NCI-H1048 (cell line): ENCODE measurements around the gene KIAA1328.
"Not testable (repeated sequence)": the region's sequence is repeated elsewhere in the genome, so short reads cannot be mapped to it uniquely, and the experiment has no call there.

Experiments used
- DNase-seq: peaks from one replicate; lab custom pipeline; 2025; lab: John Stamatoyannopoulos, UW

Gene KIAA1328

DNA sequence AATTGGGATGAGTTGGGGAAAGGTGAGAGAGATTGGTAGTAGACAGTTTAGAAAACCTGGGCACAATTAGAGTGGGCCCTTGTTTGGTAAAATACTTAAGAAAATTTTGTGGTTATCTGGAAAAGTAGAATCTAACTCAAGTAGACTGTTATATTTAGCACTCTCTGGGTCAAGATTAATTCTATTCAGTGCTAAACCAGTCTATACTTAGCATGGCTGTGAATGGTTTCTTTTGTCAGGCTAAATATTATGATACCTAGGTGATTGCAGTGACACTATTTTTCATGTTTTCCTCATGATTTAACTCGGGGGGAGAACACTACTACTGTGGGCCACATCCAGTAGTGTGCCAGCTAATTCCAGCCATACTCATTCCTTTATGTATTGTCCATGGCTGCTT, 58.9 kb downstream of the KIAA1328 start:
- DNase-seq = no peak

GRCh38 chr18:36888778-36889177, 59.9 kb downstream of the KIAA1328 start:
- DNase-seq = no peak

DNA sequence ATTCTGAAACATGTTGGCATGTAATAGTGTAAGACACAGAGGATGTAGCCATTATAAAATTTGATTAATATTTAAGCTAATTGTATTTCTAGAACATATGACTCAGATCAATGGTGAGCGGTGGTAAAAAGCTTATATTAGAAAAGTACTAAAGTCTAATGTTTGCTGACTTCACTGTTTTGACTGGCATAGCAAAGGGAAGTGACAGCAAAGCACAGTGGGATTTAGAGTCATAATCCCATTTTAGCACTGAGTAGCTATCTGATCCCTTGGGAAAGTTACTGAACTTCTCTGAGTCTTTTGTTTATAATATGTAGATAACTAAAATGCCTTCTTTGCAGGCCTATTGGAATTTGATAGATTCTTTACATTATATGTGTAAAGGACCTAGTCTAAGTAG, 60.4 kb downstream of the KIAA1328 start:
- DNase-seq = no peak

DNA sequence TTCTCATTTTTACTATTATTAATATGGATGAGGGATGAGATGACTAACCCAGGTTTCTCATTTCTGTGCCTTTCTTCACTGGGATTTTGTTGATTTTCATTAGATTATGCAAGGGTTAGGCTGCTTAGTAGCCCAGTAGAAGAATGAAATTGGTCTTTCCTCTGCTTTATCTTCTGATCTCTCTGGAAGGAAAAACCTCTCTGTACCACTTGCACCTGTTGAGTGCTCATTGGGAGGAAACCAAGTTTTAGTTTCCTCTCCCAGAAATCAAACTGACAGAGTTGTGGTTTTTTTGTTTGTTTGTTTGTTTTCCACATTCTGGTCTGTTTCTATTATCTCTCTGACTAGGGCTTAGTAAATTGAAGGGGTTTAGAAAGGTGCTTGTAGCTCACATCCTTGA, 60.8 kb downstream of the KIAA1328 start:
- DNase-seq = no peak

DNA sequence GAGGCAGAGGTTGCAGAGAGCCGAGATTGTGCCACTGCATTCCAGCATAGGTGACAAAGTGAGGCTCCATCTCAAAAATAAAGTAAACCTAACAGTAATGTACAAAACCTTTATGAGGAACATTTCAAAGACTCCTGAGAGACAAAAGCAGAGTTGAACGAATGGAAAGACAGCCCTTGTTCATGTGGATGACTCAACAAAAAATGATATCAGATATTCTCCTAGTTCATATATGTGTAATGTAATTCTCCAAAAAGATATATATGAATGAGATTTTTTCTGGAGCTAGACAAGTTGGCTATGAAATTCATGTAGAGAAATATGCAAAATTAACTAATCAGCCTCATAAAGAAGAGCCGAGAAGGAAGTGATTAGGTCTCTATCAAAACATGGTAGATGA, 61.7 kb downstream of the KIAA1328 start:
- no peak for DNase-seq

- DNase-seq = no peak
Observed at GRCh38 chr18:36893227-36893626, 64.3 kb downstream of the KIAA1328 start.

GRCh38 chr18:36895606-36896005, 66.7 kb downstream of the KIAA1328 start:
- DNase-seq = no peak

DNA sequence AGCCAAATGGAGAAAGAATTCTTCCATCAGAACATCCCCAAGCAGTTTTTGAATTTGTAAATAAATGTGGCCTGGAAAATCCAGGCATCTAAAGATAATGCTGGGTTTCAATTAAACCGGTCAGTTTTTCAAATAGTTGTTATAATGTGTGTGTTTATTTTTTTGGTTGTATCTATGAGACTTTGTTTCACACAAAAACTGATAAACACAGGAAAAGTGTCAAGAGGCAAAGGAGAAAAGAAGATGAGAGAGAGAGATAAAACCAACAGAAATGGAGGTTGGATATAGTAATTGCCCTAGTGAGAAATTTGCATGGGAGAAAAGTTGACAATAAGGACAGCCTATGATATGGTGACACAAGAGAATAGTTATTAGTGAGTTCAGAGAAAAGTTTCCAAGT, 68.3 kb downstream of the KIAA1328 start:
- no peak for DNase-seq

DNA sequence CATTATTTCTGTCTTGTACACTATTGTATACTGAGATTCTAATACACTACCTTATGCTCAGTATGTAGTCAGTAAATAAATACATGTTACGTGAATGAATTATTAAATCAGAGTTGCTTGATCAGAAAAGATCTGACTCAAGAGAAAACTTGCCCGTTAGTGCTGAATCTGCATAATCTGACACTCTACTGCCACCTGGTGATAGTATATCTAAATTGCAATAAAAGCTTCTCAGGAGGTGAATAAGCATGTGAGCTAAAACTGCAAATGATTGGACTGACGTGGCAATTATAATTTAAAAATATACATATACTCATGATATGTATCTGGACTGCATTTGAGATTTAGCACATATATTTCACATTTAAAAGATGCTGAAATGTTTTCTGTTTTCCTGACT, 70.4 kb downstream of the KIAA1328 start:
- no peak for DNase-seq

DNA sequence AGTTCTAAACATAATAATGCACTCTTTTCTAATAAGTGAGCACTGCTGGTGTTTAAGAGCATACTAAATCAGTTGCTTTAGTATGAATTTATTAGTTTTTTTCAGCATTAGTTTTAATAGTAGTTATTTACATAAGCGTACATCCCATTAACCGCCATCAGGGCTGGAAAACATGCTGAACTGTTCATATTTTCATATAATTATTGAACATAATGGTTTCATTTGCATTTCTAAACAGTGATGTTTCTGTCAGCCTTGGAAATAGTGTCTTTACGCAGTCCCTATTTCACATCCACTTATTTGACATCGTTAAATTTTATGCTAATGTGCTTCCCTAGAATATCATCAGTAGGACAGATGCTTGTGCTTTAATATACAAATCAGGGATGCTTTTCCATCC, 71.5 kb downstream of the KIAA1328 start:
- peak; percentile 45 for DNase-seq

GRCh38 chr18:36901277-36901701, 72.4 kb downstream of the KIAA1328 start:
- no peak for DNase-seq

DNA sequence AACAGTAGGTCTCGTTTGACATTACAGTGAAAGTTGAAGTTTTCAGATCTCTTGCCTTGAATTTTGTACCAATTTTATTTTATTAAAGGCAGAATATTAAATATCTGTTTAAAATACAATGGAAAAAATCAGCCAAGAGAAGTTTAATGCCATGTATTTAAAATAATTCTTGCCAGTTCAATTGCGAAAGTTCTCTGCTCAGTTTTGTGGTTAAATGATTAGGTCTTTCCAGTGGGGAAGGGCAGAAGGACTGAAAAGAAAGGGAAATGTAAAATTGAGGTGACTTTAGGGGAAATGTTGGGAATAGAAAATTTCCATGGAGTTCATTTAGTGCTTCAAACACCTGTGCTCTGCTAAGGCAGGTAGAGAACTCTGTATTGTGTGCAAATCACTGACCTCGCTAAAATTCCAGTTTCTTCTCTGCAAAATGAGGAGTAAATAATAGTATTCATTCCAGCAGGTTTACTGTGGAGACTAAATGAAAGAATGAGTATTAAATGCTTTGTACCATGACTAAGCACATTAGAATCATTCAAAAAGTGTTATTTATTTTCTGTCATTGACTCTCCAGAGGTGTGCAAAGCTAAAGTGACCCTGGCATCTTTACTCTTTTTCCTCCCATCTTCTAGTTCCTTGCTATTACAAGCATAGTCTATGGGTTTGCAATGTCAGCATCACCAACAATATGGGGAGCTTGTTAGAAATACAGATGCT, 74.4 kb downstream of the KIAA1328 start:
- DNase-seq = no peak

- no peak for DNase-seq
Observed at GRCh38 chr18:36905571-36905970, 76.6 kb downstream of the KIAA1328 start.

DNA sequence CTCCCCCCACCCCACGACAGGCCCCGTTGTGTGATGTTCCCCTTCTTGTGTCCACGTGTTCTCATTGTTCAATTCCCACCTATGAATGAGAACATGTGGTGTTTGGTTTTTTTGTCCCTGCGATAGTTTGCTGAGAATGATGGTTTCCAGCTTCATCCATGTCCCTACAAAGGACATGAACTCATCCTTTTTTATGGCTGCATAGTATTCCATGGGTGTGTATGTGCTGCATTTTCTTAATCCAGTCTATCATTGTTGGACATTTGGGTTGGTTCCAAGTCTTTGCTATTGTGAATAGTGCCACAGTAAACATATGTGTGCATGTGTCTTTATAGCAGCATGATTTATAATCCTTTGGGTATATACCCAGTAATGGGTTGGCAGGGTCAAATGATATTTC, 80.4 kb downstream of the KIAA1328 start:
- not testable (repeated sequence) for DNase-seq

DNA sequence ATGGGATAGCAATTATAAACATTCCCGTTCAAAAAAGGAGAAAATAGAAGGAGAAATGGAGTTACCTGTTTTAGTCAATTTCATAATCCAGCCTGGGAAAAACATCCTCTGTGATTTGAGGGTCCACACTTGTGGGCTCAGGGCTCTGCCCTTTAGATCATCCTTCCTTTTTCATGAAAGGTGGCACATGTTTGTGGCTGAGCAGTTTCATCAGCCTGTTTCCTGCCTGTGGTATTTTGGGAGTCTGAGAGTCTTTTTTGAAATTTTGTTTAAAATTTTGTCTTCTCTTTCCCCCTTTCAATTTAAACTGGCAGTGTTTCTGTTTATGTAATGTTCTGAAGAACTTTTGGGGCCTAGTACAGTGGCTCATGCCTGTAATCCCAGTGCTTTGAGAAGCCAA, 84.0 kb downstream of the KIAA1328 start:
- no peak for DNase-seq

- DNase-seq = no peak
Observed at GRCh38 chr18:36917907-36918306, 89.0 kb downstream of the KIAA1328 start.

DNA sequence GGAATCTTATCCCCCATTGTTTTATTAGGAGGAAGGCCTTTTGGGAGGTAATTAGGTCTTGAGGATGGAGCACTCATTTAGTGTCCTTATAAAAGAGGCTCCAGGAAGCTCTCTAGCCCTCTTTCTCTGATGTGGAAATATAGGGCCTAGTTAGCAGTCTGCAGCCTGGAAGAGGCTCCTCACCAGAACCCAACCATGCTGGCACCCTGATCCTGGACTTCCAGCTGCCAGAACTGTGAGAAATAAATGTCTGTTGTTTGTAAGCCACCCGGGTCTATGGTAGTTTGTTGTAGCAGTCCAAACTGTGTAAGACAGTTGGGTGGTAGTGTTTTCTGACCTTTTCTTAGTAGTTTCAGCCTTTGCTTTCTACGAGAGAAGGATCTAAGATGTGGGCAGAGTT, 100.7 kb downstream of the KIAA1328 start:
- DNase-seq = no peak

- DNase-seq = no peak
Observed at GRCh38 chr18:36931106-36931505, 102.2 kb downstream of the KIAA1328 start.

- no peak for DNase-seq
Observed at GRCh38 chr18:36933552-36933951, 104.6 kb downstream of the KIAA1328 start.

DNA sequence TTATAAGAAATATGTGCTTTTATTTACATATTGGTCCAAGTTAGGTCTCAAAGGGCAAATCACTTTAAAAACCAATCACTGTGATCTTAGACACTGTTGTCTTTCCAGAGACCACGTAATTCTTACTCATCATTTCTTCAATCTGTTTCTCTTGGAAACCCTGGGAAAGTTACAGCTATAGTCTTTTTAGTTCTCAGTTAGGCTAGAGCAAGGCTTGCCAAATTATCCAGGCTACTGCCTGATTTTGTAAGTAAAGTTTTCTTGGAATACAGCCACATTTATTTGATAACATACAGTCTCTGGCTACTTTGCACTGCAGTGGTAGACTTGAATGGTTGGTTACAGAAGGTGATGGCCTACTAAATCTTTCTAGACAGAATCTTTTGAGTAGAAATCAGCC, 106.0 kb downstream of the KIAA1328 start:
- no peak for DNase-seq

DNA sequence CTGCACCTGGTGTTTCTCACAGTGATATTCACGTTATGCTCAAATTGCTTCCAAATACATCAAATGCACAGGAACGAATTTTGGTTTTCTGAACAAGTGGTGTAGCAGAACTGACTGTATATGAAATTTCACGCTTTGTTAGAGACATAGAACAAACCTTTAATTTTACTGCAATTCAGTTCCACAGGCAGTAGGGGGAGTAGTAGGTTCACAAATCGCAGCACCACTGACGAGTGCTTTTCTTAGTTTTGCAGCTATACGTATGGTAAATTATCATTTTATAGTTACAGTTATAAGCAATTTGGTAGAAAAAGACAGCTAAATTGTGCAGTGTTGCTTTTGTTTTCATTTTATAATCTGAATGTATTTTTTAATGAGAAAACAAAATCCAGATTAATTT, 113.3 kb downstream of the KIAA1328 start:
- DNase-seq = no peak

DNA sequence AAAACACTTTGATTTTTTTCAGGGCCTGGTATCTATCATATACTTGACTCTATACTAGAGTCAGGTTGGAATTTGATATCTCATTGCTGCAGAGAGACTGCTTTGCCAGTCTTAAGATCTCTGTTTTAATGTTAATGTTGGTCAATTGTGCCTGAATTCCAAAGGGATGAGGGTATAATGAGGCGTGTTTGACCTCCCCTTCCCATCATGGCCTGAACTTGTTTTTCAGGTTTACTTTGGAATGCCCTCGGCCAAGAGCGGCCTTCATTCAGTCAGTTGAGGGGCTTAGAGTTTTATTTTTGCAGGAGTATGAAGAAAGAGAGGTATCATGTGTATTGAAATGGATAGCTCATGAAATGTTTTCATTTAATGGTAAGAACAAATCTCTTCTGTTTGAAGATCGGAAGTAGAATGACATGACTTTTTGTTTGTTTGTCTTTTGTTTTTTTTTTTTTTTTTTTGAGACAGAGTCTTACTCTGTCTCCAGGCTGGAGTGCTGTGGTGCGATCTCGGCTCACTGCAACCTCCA, 119.0 kb downstream of the KIAA1328 start:
- DNase-seq = no peak

DNA sequence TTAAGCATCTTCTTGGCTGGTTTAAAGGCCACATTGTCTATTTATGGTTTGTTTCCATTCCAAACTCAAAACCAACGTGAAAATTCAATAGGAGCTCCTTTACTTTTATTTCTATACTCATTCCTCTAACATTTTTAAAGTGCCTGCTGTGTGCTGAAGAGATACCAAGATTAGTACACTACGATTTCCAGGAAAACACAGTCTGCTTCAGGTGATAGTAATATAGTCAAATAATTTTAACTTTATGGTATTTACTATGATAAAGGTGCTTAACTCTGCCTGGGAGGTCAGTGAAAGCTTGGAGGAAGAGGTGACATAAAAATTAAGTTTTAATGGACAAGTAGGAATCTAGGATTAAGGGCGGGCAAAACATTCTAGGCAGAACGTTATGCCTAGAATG, 121.4 kb downstream of the KIAA1328 start:
- no peak for DNase-seq

GRCh38 chr18:36950960-36951359, 122.0 kb downstream of the KIAA1328 start:
- DNase-seq = no peak
